GM12864 (cell line): ENCODE data around the gene TBCCD1.
A peak's percentile ranks its signal among the peaks of the same experiment; 100 is the strongest.

Experiments used
- DNase-seq: peaks from one replicate; pipeline ENCODE4 v3.0.0-alpha.2; 2011; ENCODE audit warnings: low read depth
- H3K4me3 ChIP-seq: 2 replicates; pipeline ENCODE4 v1.5.1; 2011; ENCODE audit warnings: mild to moderate bottlenecking, low read depth, low read length, control low read depth
- CTCF ChIP-seq: IDR thresholded peaks from 2 replicates; pipeline ENCODE4 v1.5.1; 2011; ENCODE audit warnings: low read depth, mild to moderate bottlenecking, moderate library complexity, low read length, control low read depth, inconsistent platforms; ENCODE audit errors: missing control alignments

The TBCCD1 gene

GRCh38 chr3:186552408-186553031 lies 14.6 kb downstream of the TBCCD1 start:
- DNase-seq = no peak
- no peak overlapping the region for H3K4me3 ChIP-seq
- no peak for TF ChIP-seq CTCF

DNA sequence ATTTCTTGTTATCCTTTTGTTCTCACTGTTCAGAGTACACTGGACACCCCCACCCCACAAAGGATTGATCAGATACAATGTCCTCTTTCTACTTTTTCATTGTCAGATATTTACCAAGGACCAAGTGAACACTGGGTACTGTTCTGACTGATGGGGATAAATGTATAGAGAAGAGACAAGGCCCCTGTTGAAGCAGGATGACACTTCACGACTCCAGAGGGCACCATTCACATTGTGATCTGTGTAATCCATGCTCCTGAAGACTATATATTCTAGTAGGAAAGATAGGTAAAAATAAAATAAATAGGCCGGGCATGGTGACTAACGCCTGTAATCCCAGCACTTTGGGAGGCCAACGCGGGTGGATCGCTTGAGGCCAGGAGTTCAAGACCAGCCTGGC lies 15.8 kb downstream of the TBCCD1 start:
- H3K4me3 ChIP-seq = no peak overlapping the region
- no peak for TF ChIP-seq CTCF
- DNase-seq = no peak

GRCh38 chr3:186549497-186549896 lies 17.6 kb downstream of the TBCCD1 start:
- DNase-seq = no peak
- no peak for TF ChIP-seq CTCF
- H3K4me3 ChIP-seq = no peak overlapping the region

- no peak within 1 kb of the TSS for H3K4me3 ChIP-seq
- TF ChIP-seq CTCF = no peak
- DNase-seq = no peak
These were observed 22.9 kb downstream of the TBCCD1 start, which contains the start of gene CRYGS for GRCh38 chr3:186544281-186544680. Gene CRYGS (minus strand): TSS chr3:186544380. CDS start chr3:186544326, 54 bp downstream.

DNA sequence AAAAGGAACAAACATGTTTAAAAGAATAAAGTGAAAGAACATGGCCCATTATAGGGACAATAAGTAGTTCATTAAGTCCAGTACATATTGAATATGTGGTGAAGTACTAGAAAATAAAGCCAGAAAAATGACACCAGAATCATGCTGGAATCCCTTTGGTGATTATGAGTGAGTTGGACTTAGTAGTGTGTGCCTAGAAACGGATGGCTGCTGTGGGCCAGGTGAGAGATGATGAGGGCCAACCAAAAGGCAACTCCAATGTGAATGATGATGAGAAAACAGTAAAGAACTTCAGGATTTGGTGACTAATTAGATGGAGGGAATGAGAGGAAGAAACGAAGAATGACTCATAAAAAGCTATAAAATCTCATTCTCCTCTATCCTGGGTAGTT lies 26.3 kb downstream of the TBCCD1 start:
- DNase-seq = no peak
- H3K4me3 ChIP-seq = no peak overlapping the region
- TF ChIP-seq CTCF = no peak

DNA sequence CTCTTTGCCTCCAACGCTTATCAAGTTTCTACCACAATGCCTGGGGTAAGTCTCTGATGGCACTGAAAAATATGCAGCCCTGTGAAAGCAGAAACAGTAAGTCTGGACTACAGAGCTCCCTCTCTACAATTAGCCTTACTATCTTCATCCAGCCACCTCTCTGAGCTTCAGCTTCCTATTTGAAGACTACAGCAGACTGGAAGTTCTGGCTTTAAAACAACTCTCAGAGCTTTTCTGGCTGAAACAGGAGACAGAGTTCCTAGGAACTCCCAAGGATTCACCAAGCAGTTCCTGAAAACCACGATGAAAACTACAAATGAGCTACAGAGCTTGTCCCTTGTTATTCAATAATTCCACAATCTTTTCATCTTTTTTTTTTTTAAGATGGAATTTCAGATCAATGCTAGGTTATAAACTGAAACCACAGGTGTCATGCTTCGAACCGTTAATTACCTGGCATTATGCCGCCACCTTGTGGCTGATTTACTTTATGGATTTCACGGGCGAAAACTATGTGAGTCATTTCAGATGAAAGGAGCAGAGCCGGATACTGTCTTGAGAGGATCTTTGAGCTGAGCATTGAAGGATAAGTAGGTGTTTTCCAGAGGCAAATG lies 26.8 kb downstream of the TBCCD1 start:
- peak; percentile 40 for TF ChIP-seq CTCF
- peak; percentile 59 for DNase-seq
- H3K4me3 ChIP-seq = no peak overlapping the region

DNA sequence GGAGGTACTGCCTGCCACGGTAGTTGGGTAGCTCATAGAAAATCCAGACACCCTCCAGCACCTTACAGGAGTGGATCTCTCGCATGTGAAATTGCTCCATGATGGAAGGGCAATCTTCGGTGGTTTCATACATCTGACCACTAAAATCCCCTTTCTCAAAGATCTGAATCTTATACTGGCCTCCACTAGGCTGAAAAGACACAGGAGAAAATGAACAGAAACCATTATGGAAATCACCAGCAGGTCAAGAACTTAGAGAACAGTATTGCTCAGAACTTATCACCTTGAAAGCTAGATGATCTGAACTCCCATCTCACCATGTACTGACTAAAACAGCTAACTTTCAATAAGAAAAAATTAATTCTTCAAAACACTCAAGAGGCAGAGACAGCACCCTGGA lies 28.4 kb downstream of the TBCCD1 start:
- no peak overlapping the region for H3K4me3 ChIP-seq
- no peak for DNase-seq
- no peak for TF ChIP-seq CTCF
